Neural crest cell (in vitro differentiated cells): ENCODE measurements around the gene DLG5. TPM values are rescaled to one million over a fixed set of nuclear protein-coding genes. Genes with fewer than 3 reads are reported as not detected.

Source experiments
- DNase-seq: peaks from one replicate; pipeline ENCODE4 v3.0.0; 2021; ENCODE audit warnings: low read depth, mixed read lengths, low spot score
- H3K27ac Mint-ChIP-seq: one replicate; pipeline ENCODE4 v1.8.0; 2021; ENCODE audit warnings: mild to moderate bottlenecking, mixed read lengths; ENCODE audit not compliant: unreplicated experiment
- H3K27me3 Mint-ChIP-seq: 2 replicates; pipeline ENCODE4 v1.8.0; 2021; ENCODE audit warnings: low read depth, mild to moderate bottlenecking, mixed read lengths
- H3K36me3 Mint-ChIP-seq: 2 replicates; pipeline ENCODE4 v1.8.0; 2021; ENCODE audit warnings: low read depth, mild to moderate bottlenecking, mixed read lengths
- H3K4me1 Mint-ChIP-seq: 2 replicates; pipeline ENCODE4 v1.8.0; 2021; ENCODE audit warnings: mixed read lengths
- H3K4me3 Mint-ChIP-seq: one replicate; pipeline ENCODE4 v1.8.0; 2021; ENCODE audit warnings: mild to moderate bottlenecking, mixed read lengths
- H3K9me3 Mint-ChIP-seq: 2 replicates; pipeline ENCODE4 v1.8.0; 2021; ENCODE audit warnings: mixed read lengths
- CTCF ChIP-seq: fragments of 200-600 bp; sonication (generic); conservative IDR thresholded peaks from 2 replicates; pipeline ENCODE4 v1.5.0; 2021; ENCODE audit warnings: antibody characterized with exemption, mild to moderate bottlenecking
- total RNA-seq: library from RNA; stranded (reverse); gene quantifications from 2 replicates; pipeline ENCODE4 v1.2.1, GENCODE V29; 2021

DLG5 gene
- total RNA-seq, 1 donor from 2014 or later, result 87.3 TPM

GRCh38 chr10:77889277-77889903, 37.2 kb downstream of the DLG5 start:
- no peak for DNase-seq
- H3K4me1 Mint-ChIP-seq, result peaks cover 89% of the 10 kb centered on the region
- peak overlapping the region; percentile 65 for H3K4me3 Mint-ChIP-seq

GRCh38 chr10:77888356-77888703, 38.2 kb downstream of the DLG5 start:
- no peak for TF ChIP-seq CTCF
- Mint-ChIP-seq H3K36me3 (no peaks in the 10 kb centered on the region), H3K4me1 (peaks cover 85% of the 10 kb centered on the region), H3K9me3 (no peaks in the 10 kb centered on the region), H3K27me3 (no peaks in the 10 kb centered on the region), H3K4me3 (peak overlapping the region; percentile 82), H3K27ac (peak overlapping the region; percentile 91)
- DNase-seq, result no peak

More at GRCh38 chr10:77889277-77889903, 37.2 kb downstream of the DLG5 start:
- no peak overlapping the region for H3K27ac Mint-ChIP-seq
- TF ChIP-seq CTCF, result no peak
- no peaks in the 10 kb centered on the region for H3K9me3 Mint-ChIP-seq
- H3K36me3 Mint-ChIP-seq, result no peaks in the 10 kb centered on the region
- H3K27me3 Mint-ChIP-seq, result no peaks in the 10 kb centered on the region

GRCh38 chr10:77887631-77888355, 38.8 kb downstream of the DLG5 start:
- no peaks in the 10 kb centered on the region for H3K36me3 Mint-ChIP-seq
- no peak for DNase-seq
- TF ChIP-seq CTCF, result no peak
- no peaks in the 10 kb centered on the region for H3K27me3 Mint-ChIP-seq
- peak overlapping the region; percentile 91 for H3K27ac Mint-ChIP-seq
- peaks cover 85% of the 10 kb centered on the region for H3K4me1 Mint-ChIP-seq
- peak overlapping the region; percentile 82 for H3K4me3 Mint-ChIP-seq
- no peaks in the 10 kb centered on the region for H3K9me3 Mint-ChIP-seq

GRCh38 chr10:77886795-77887355, 39.7 kb downstream of the DLG5 start:
- no peaks in the 10 kb centered on the region for H3K27me3 Mint-ChIP-seq
- peak overlapping the region; percentile 5 for H3K27ac Mint-ChIP-seq

GRCh38 chr10:77884181-77884580, 42.4 kb downstream of the DLG5 start:
- Mint-ChIP-seq H3K27me3 (no peaks in the 10 kb centered on the region), H3K4me3 (no peak overlapping the region), H3K4me1 (peaks cover 66% of the 10 kb centered on the region), H3K9me3 (no peaks in the 10 kb centered on the region), H3K36me3 (no peaks in the 10 kb centered on the region), H3K27ac (no peak overlapping the region)
- no peak for TF ChIP-seq CTCF
- DNase-seq, result no peak

More at GRCh38 chr10:77886795-77887355, 39.7 kb downstream of the DLG5 start:
- no peak for TF ChIP-seq CTCF
- no peaks in the 10 kb centered on the region for H3K9me3 Mint-ChIP-seq
- peak overlapping the region; percentile 16 for H3K4me3 Mint-ChIP-seq
- H3K4me1 Mint-ChIP-seq, result peaks cover 79% of the 10 kb centered on the region
- no peaks in the 10 kb centered on the region for H3K36me3 Mint-ChIP-seq
- no peak for DNase-seq
